CD14-positive monocyte (primary cell): Measurements from ENCODE around the gene NKX6-2. TPM values are rescaled to one million over a fixed set of nuclear protein-coding genes. Genes with fewer than 3 reads are reported as not detected.

Source experiments
- DNase-seq, 3 donors: peaks; one replicate each; pipeline ENCODE4 v3.0.0-alpha.2; 2011 to 2022
- H2AFZ ChIP-seq: 2 replicates; pipeline ENCODE4 v1.6.0; 2012; ENCODE audit warnings: mild to moderate bottlenecking, low read depth, low read length, inconsistent platforms; ENCODE audit not compliant: insufficient read depth, poor library complexity, severe bottlenecking
- H3K27ac ChIP-seq, 2 donors: 1 replicate in 1 of 2; 2 replicates in 1 of 2; pipeline ENCODE4 v1.5.1; 2012 to 2013; ENCODE audit warnings: low read length in 2 of 2, control low read depth in 1 of 2, inconsistent platforms in 1 of 2, low read depth in 1 of 2, mild to moderate bottlenecking in 1 of 2
- H3K27me3 ChIP-seq, 2 donors: one replicate each; pipeline versions ENCODE4 v1.6.0 to v1.6.1; 2011 to 2013; ENCODE audit warnings: low read length in 2 of 2; ENCODE audit not compliant: control insufficient read depth in 2 of 2, insufficient read depth in 2 of 2
- H3K36me3 ChIP-seq, 2 donors: replicated peaks in 1 of 2; 1 replicate in 1 of 2; 2 replicates in 1 of 2; pipeline versions ENCODE4 v1.5.1 to v1.6.1; 2012 to 2013; ENCODE audit warnings: low read length in 2 of 2, control low read depth in 1 of 2, inconsistent platforms in 1 of 2, mild to moderate bottlenecking in 1 of 2; ENCODE audit not compliant: insufficient read depth in 2 of 2, control insufficient read depth in 1 of 2
- H3K4me1 ChIP-seq, 2 donors: 1 replicate in 1 of 2; 2 replicates in 1 of 2; pipeline versions ENCODE4 v1.5.1 to v1.6.1; 2012 to 2013; ENCODE audit warnings: low read length in 2 of 2, control low read depth in 1 of 2, inconsistent platforms in 1 of 2, mild to moderate bottlenecking in 1 of 2, moderate library complexity in 1 of 2; ENCODE audit not compliant: insufficient read depth in 2 of 2, control insufficient read depth in 1 of 2
- H3K4me2 ChIP-seq: replicated peaks from 2 replicates; pipeline ENCODE3; 2012; ENCODE audit warnings: low read length, moderate library complexity, mild to moderate bottlenecking; ENCODE audit not compliant: poor library complexity, severe bottlenecking; ENCODE audit errors: extremely low read depth
- H3K4me3 ChIP-seq, 3 experiments: fragments of 200-600 bp in 1 of 3; sonication (generic) in 1 of 3; replicated peaks in 1 of 3; 1 replicate in 2 of 3; 2 replicates in 1 of 3; pipeline ENCODE4 v1.5.1; 2011 to 2013; ENCODE audit warnings: low read length in 3 of 3, mild to moderate bottlenecking in 3 of 3, control low read depth in 2 of 3, low read depth in 2 of 3, inconsistent platforms in 1 of 3, moderate library complexity in 1 of 3
- H3K79me2 ChIP-seq: 2 replicates; pipeline ENCODE4 v1.6.0; 2012; ENCODE audit warnings: mild to moderate bottlenecking, control low read depth, inconsistent platforms, low read length, moderate library complexity; ENCODE audit not compliant: insufficient read depth
- H3K9ac ChIP-seq: 2 replicates; pipeline ENCODE4 v1.6.0; 2017; ENCODE audit warnings: low read length, mild to moderate bottlenecking; ENCODE audit not compliant: insufficient read depth, poor library complexity, severe bottlenecking
- H3K9me3 ChIP-seq, 2 donors: replicated peaks in 1 of 2; 1 replicate in 1 of 2; 2 replicates in 1 of 2; pipeline versions ENCODE4 v1.5.1 to v1.6.1; 2012 to 2013; ENCODE audit warnings: low read length in 2 of 2, control low read depth in 1 of 2; ENCODE audit not compliant: control insufficient read depth in 1 of 2, insufficient read depth in 1 of 2
- H4K20me1 ChIP-seq: 2 replicates; pipeline ENCODE4 v1.6.0; 2012; ENCODE audit warnings: mild to moderate bottlenecking, low read length, control low read depth, moderate library complexity; ENCODE audit not compliant: insufficient read depth
- H3K27ac Mint-ChIP-seq, 7 donors: one replicate each; pipeline ENCODE4 v1.8.0; 2020; ENCODE audit warnings: mild to moderate bottlenecking in 7 of 7, mixed read lengths in 7 of 7, moderate library complexity in 6 of 7, inconsistent platforms in 2 of 7
- H3K27me3 Mint-ChIP-seq, 3 donors: one replicate each; pipeline ENCODE4 v1.8.0; 2021 to 2022; ENCODE audit warnings: low read depth in 3 of 3, mild to moderate bottlenecking in 3 of 3, mixed read lengths in 3 of 3, moderate library complexity in 3 of 3, inconsistent platforms in 1 of 3
- H3K36me3 Mint-ChIP-seq, 2 donors: one replicate each; pipeline ENCODE4 v1.8.0; 2020; ENCODE audit warnings: mixed read lengths in 2 of 2, inconsistent platforms in 1 of 2, mild to moderate bottlenecking in 1 of 2
- H3K4me1 Mint-ChIP-seq: one replicate; pipeline ENCODE4 v1.8.0; 2020; ENCODE audit warnings: mild to moderate bottlenecking, mixed read lengths
- H3K4me3 Mint-ChIP-seq, 2 donors: one replicate each; pipeline ENCODE4 v1.8.0; 2020; ENCODE audit warnings: mild to moderate bottlenecking in 2 of 2, mixed read lengths in 2 of 2, moderate library complexity in 1 of 2
- H3K9me3 Mint-ChIP-seq, 7 donors: one replicate each; pipeline ENCODE4 v1.8.0; 2020 to 2022; ENCODE audit warnings: mixed read lengths in 7 of 7, mild to moderate bottlenecking in 6 of 7, moderate library complexity in 6 of 7, inconsistent platforms in 2 of 7
- CTCF ChIP-seq: fragments of 200-600 bp; IDR thresholded peaks from one replicate; pipeline ENCODE4 v1.8.0; 2022; ENCODE audit warnings: antibody characterized with exemption, mild to moderate bottlenecking
- WGBS: methylation state at CpG from one replicate; pipeline ENCODE4 v1.1.5; 2013; ENCODE audit warnings: missing lambda C conversion rate; ENCODE audit not compliant: insufficient coverage; 5-methylcytosine and 5-hydroxymethylcytosine counted together
- intact Hi-C, 2 donors: fragments of 100-400 bp; cut with micrococcal nuclease; formaldehyde crosslinking; loops; one replicate each; pipeline versions ENCODE4 v1.15.0 to v1.15.1; 2023
- polyA plus RNA-seq, 3 donors: library from polyadenylated mRNA; depleted of rRNA in 1 of 3; unstranded in 2 of 3; stranded (reverse) in 1 of 3; fragments of 300-500 nt in 2 of 3; fragments of >200 nt in 1 of 3; fragmentation: Illumina TruSeq in 2 of 3; gene quantifications; 1 replicate in 2 of 3; 2 replicates in 1 of 3; pipeline ENCODE4 v1.2.3, GENCODE V29; 2012 to 2021

NKX6-2 gene
- polyA plus RNA-seq, 3 donors = not detected

- Histone ChIP-seq H3K9ac (no peak overlapping the region), H4K20me1 (no peaks in the 10 kb centered on the region), H3K4me1 (no peaks in the 10 kb centered on the region), H3K4me3 (no peak overlapping the region), H3K27me3 (no peaks in the 10 kb centered on the region), H3K79me2 (no peaks in the 10 kb centered on the region), H3K9me3 (no peaks in the 10 kb centered on the region), H3K27ac (no peak overlapping the region), H3K36me3 (no peaks in the 10 kb centered on the region), H2AFZ (no peak overlapping the region), H3K4me2 (no peak overlapping the region)
- no peak for TF ChIP-seq CTCF
- no peak overlapping the region for H3K27ac Mint-ChIP-seq
- DNase-seq = peak in 1 of 3 donors; percentile 2
- H3K4me3 Mint-ChIP-seq = no peak overlapping the region
- H3K36me3 Mint-ChIP-seq = no peaks in the 10 kb centered on the region
- intact Hi-C loops = no loop called here
- no peaks in the 10 kb centered on the region for H3K4me1 Mint-ChIP-seq
- peaks cover 0 to 1% (median 0%) of the 10 kb centered on the region in 7 donors for H3K9me3 Mint-ChIP-seq
- WGBS = 71% methylated on average over 32 of the region's 42 CpGs
- H3K27me3 Mint-ChIP-seq = peaks cover 0 to 12% (median 1%) of the 10 kb centered on the region in 3 donors
These were observed 22.7 kb upstream of the NKX6-2 start for GRCh38 chr10:132808383-132809231.

DNA sequence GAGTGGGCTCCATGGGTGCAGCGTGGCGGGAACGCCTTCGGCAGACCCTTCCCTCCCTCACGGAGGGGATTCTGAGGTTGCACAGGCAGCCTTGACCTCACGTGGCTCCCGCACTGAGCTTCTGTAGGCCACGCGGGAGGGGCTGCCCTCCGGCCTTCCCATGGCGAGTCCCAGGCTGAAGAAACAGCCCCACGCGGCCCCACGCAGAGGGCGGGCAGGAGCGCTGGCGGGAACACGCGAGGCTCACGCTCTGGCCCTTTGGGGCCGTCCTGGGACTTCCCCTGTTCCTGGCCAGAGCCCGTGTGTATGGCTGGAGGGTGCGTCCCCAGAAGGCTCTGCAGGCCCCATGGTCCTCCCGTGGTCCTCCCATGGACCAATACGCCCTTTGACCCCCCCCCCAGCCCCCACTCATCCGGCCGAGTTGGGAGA lies 21.7 kb upstream of the NKX6-2 start:
- peak in 1 of 3 donors; percentile 1 for DNase-seq
- Mint-ChIP-seq H3K36me3 (no peaks in the 10 kb centered on the region), H3K27ac (no peak overlapping the region), H3K9me3 (peaks cover 0 to 1% (median 0%) of the 10 kb centered on the region in 7 donors), H3K27me3 (peaks cover 0 to 12% (median 1%) of the 10 kb centered on the region in 3 donors), H3K4me3 (no peak overlapping the region), H3K4me1 (no peaks in the 10 kb centered on the region)
- TF ChIP-seq CTCF = no peak
- no peak overlapping the region for H3K27ac ChIP-seq
- no peak overlapping the region for H3K9ac ChIP-seq
- no peak overlapping the region for H3K4me3 ChIP-seq
- H3K4me1 ChIP-seq = no peaks in the 10 kb centered on the region
- no peak overlapping the region for H3K4me2 ChIP-seq
- H4K20me1 ChIP-seq = no peaks in the 10 kb centered on the region
- H3K9me3 ChIP-seq = no peaks in the 10 kb centered on the region
- no peaks in the 10 kb centered on the region for H3K27me3 ChIP-seq
- no peak overlapping the region for H2AFZ ChIP-seq
- H3K36me3 ChIP-seq = no peaks in the 10 kb centered on the region
- no peaks in the 10 kb centered on the region for H3K79me2 ChIP-seq
- 94% methylated on average over 22 of the region's 27 CpGs for WGBS
- intact Hi-C loops = no loop called here
